Urinary bladder (tissue), 4 donors: ENCODE data around the gene RNFT2. TPM values are rescaled to one million over a fixed set of nuclear protein-coding genes. Genes with fewer than 3 reads are reported as not detected.
"Not testable (repeated sequence)": the region's sequence is repeated elsewhere in the genome, so short reads cannot be mapped to it uniquely, and the experiment has no call there.

Experiments used
- DNase-seq: peaks from one replicate; pipeline ENCODE4 v3.0.0-alpha.2; 2015; ENCODE audit errors: extremely low spot score
- H3K27ac ChIP-seq: one replicate; pipeline ENCODE4 v1.5.1; 2013; ENCODE audit warnings: low read depth, mild to moderate bottlenecking, moderate library complexity
- H3K36me3 ChIP-seq: one replicate; pipeline ENCODE4 v1.6.1; 2013; ENCODE audit warnings: mild to moderate bottlenecking, moderate library complexity; ENCODE audit not compliant: insufficient read depth
- H3K4me1 ChIP-seq: one replicate; pipeline ENCODE4 v1.6.1; 2013; ENCODE audit warnings: mild to moderate bottlenecking, moderate library complexity; ENCODE audit not compliant: insufficient read depth
- H3K4me3 ChIP-seq: one replicate; pipeline ENCODE4 v1.5.1; 2013; ENCODE audit warnings: low read depth, low read length
- WGBS: extraction: QIAGEN DNeasy Blood & Tissue Kit; methylation state at CpG from one replicate; pipeline ENCODE4 v1.1.7; 2013; 5-methylcytosine and 5-hydroxymethylcytosine counted together
- polyA plus RNA-seq: library from polyadenylated mRNA; stranded (reverse); fragments of 200-250 nt; gene quantifications from one replicate; pipeline ENCODE4 v1.2.3, GENCODE V29; 2013
- total RNA-seq: library from RNA; depleted of rRNA; stranded (reverse); fragments of >200 nt; gene quantifications from one replicate; pipeline ENCODE4 v1.2.3, GENCODE V29; 2014
- donor health status: healthy with polysubstance abuse.
- donor health status: healthy.

Gene RNFT2
- total and polyA plus RNA-seq, 2 donors = 0.35 to 1.1 TPM

DNA sequence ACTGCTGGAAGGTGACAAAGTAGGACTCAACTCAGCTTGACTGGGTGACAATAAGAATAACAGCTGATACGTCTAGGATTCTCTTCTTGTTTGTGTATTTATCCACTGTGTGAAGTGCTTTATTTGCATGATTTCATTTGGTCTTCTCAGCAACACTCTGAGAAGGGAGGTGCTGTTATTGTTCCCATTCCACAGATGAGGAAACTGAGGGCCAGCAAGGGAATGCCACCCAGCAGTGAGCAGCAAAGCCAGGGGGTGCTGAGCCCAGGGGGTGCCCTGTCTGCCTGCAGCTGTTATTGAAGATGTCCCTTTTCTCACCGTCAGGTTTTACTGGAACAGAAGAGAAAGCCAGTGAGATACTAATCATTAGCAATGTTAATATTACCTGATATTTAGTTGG lies 62.8 kb downstream of the RNFT2 start:
- no peak overlapping the region for H3K27ac ChIP-seq
- DNase-seq = no peak
- WGBS = 85% methylated on average over 2 of the region's 2 CpGs
- H3K36me3 ChIP-seq = no peaks in the 10 kb centered on the region
- no peaks in the 10 kb centered on the region for H3K4me1 ChIP-seq
- no peak overlapping the region for H3K4me3 ChIP-seq

DNA sequence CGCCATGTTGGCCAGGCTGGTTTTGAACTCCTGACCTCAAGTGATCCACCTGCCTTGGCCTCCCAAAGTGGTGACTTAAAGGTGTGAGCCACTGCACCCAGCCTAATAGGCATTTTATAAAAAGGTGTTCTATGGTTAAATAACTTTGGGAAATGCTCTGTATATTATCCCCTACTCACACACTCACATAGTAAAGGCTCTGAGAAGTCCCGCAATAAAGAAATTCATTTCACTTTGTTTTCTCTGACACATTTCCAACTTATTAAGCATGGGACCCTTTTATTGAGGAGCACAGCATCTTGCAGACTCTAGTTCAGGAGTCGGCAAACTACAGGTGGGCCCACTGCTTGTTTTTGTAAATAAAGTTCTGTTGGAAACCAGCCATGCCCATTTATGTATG lies 63.9 kb downstream of the RNFT2 start:
- 96% methylated on average over 3 of the region's 3 CpGs for WGBS

GRCh38 chr12:116803013-116803736 lies 65.1 kb downstream of the RNFT2 start:
- no peak overlapping the region for H3K4me3 ChIP-seq
- 82% methylated on average over 7 of the region's 7 CpGs for WGBS
- DNase-seq = no peak
- no peak overlapping the region for H3K27ac ChIP-seq
- H3K36me3 ChIP-seq = no peaks in the 10 kb centered on the region
- H3K4me1 ChIP-seq = no peaks in the 10 kb centered on the region

More for the DNA sequence above, 63.9 kb downstream of the RNFT2 start:
- H3K36me3 ChIP-seq = no peaks in the 10 kb centered on the region
- no peak overlapping the region for H3K4me3 ChIP-seq
- DNase-seq = no peak
- H3K4me1 ChIP-seq = no peaks in the 10 kb centered on the region
- no peak overlapping the region for H3K27ac ChIP-seq

GRCh38 chr12:116804051-116804450 lies 65.9 kb downstream of the RNFT2 start:
- 0% methylated on average over 1 of the region's 1 CpG for WGBS
- Histone ChIP-seq H3K36me3 (no peaks in the 10 kb centered on the region), H3K4me3 (no peak overlapping the region), H3K4me1 (no peaks in the 10 kb centered on the region), H3K27ac (no peak overlapping the region)
- DNase-seq = no peak

DNA sequence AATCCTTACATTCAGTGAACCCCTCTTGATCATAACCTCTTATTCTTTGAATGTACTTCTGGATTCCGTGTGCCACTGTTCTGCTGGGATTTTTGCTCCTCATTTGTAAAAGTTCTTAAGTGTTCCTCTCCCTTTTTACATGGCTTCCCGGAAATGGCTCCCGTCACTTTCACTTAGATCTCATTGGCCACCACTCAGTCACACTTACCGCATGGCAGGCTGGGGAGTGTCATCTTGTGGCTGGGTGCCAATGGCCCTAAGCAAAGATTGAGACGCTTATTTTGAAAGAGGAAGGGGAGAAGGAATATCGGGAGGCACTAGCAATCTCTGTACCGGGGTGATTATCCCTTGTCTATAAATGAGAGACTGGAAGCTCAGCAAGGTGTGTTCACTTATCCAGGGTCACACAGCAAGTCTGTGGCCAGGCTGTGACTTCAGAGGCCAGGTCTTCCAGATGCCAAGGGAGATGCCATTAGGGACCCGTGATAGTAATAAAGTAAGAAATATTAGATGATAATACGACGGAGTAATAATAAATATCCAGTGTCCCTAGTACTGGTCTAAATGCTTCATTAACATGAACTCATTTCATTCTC lies 68.8 kb downstream of the RNFT2 start:
- Histone ChIP-seq H3K36me3 (no peaks in the 10 kb centered on the region), H3K4me1 (no peaks in the 10 kb centered on the region), H3K27ac (no peak overlapping the region), H3K4me3 (no peak overlapping the region)
- no peak for DNase-seq
- WGBS = 79% methylated on average over 10 of the region's 10 CpGs

DNA sequence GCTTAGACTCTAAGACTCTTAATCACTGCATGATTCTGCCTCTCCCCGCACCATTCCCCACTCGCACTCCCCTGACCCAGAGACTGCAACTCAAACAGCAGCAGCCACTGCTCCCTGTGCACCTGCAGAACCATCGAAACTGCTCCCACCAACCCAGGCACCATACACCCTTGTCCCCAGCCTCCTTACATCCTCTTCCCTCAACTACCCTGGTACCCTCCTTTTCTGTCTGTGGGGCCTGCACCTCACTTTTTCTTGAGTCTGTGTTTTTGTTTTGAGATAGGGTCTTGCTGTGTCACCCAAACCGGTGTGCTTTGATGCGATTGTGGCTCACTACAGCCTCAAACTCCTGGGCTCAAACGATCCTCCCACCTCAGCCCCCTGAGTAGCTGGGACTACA lies 69.4 kb downstream of the RNFT2 start:
- no peaks in the 10 kb centered on the region for H3K36me3 ChIP-seq
- no peak overlapping the region for H3K27ac ChIP-seq
- no peak overlapping the region for H3K4me3 ChIP-seq
- no peak for DNase-seq
- WGBS = 93% methylated on average over 6 of the region's 6 CpGs
- no peaks in the 10 kb centered on the region for H3K4me1 ChIP-seq

- H3K4me1 ChIP-seq = no peaks in the 10 kb centered on the region
- 76% methylated on average over 18 of the region's 18 CpGs for WGBS
- no peaks in the 10 kb centered on the region for H3K36me3 ChIP-seq
- DNase-seq = no peak
- no peak overlapping the region for H3K4me3 ChIP-seq
- H3K27ac ChIP-seq = no peak overlapping the region
Observed at GRCh38 chr12:116808113-116809105, 70.3 kb downstream of the RNFT2 start.

GRCh38 chr12:116812238-116812637 lies 74.1 kb downstream of the RNFT2 start:
- no peak overlapping the region for H3K27ac ChIP-seq
- H3K4me1 ChIP-seq = no peaks in the 10 kb centered on the region
- 88% methylated on average over 10 of the region's 10 CpGs for WGBS
- no peak for DNase-seq
- no peak overlapping the region for H3K4me3 ChIP-seq
- no peaks in the 10 kb centered on the region for H3K36me3 ChIP-seq

- H3K36me3 ChIP-seq = no peaks in the 10 kb centered on the region
- no peak overlapping the region for H3K4me3 ChIP-seq
- H3K4me1 ChIP-seq = no peaks in the 10 kb centered on the region
- no peak for DNase-seq
- 93% methylated on average over 7 of the region's 7 CpGs for WGBS
- no peak overlapping the region for H3K27ac ChIP-seq
Observed at GRCh38 chr12:116813271-116814041, 75.3 kb downstream of the RNFT2 start.

GRCh38 chr12:116814766-116815165 lies 76.7 kb downstream of the RNFT2 start:
- DNase-seq, H3K36me3 ChIP-seq, H3K4me1 ChIP-seq, H3K27ac ChIP-seq, H3K4me3 ChIP-seq: not testable (repeated sequence)
- WGBS = 86% methylated on average over 10 of the region's 10 CpGs

DNA sequence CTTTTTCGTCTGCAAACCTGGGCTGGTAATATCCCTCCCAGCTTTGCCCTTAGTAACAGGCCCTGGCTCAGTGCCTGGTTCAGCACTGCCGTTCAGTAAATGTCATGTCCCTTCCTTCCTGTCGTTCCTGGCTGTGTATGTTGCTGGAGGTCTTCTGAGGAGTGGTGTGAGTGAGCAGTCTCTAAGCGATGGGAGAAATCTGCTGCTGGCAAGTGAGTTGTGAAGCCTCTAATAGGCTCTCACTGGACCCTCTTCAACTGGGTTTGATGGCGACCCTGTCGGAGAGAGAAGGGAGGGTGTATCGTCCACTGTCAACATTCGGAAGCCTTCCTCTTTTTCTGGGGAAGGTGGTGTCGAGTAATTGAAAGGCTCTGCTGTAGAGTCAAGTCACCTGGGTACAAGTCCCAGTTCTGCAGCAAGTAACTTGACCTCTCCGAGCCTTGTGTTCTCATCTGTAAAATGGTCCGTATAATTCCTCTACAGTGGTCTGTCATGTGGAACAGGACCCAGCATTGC lies 80.3 kb downstream of the RNFT2 start:
- Histone ChIP-seq H3K4me1 (no peaks in the 10 kb centered on the region), H3K27ac (peak overlapping the region; percentile 65), H3K4me3 (peak overlapping the region; percentile 36), H3K36me3 (no peaks in the 10 kb centered on the region)
- 33% methylated on average over 11 of the region's 11 CpGs for WGBS
- no peak for DNase-seq

DNA sequence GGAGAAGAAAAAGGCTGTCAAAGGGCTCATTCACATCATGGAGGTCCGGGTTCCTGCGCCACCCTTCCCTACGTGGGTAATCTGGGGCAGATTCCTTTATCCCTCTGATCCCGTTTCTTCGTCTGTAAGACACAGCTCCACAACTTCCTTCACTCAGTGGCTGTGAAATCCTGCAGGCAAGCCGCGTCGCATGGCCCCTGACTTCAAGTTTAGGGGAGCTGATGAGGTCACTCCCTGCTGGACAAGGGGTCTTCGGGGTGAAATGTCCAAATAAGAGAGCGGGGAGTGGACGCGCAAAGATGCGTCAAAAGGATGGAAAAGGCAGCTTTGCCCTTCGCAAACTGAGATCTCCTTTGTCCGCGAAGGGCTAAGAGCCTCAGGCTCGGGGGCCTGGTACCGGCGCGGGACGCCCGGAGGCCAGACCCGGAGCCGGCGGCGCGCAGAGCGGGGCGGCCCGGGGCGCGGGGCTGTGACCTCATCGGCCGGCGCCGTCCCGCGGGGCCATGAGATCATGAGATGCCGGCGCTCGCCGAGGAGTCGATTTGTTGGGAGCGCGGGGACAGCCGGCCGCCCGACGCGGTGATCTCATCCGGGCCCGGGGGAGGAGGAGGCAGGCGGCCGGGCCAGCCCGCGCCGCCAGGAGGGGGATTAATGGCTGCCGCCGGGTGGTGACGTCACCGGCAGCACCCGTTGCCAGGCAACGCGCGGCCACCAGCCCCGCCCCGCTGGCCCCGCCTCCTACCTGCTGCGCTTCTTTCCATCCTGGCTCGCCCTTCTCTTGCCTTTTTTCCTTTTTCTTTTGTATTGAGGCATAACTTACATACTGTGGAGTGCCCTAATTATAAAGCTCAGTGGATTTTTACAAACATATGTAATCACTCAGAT lies 81.1 kb downstream of the RNFT2 start:
- WGBS = under 1% methylated on average over 70 of the region's 70 CpGs
- H3K4me1 ChIP-seq = no peaks in the 10 kb centered on the region
- peak overlapping the region; percentile 36 for H3K4me3 ChIP-seq
- no peaks in the 10 kb centered on the region for H3K36me3 ChIP-seq
- peak; percentile 73 for DNase-seq
- H3K27ac ChIP-seq = peak overlapping the region; percentile 65
